ENCODE results near the gene ARL6IP1. TPM values are rescaled to one million over a fixed set of nuclear protein-coding genes. Genes with fewer than 3 reads are reported as not detected.
"Not testable (repeated sequence)": the region's sequence is repeated elsewhere in the genome, so short reads cannot be mapped to it uniquely, and the experiment has no call there.

Gene ARL6IP1
- total RNA-seq, 1 experiment from 2014 or later: 353 TPM

- not testable (repeated sequence) for DNase-seq (ENCODE audit: low spot score)
Observed at GRCh38 chr16:18759598-18760520, 41.5 kb downstream of the ARL6IP1 start.

GRCh38 chr16:18757960-18758660, 43.2 kb downstream of the ARL6IP1 start:
- not testable (repeated sequence) for DNase-seq (ENCODE audit: low spot score)

GRCh38 chr16:18756639-18757038, 44.7 kb downstream of the ARL6IP1 start:
- not testable (repeated sequence) for DNase-seq (ENCODE audit: low spot score)

GRCh38 chr16:18742870-18743269, 58.5 kb downstream of the ARL6IP1 start:
- not testable (repeated sequence) for DNase-seq (ENCODE audit: low spot score)

Other genes with a start within 250 kb of the ARL6IP1 start
- 101 and 105 TPM in 2 replicates for gene NOMO2, start 239.5 kb downstream of the ARL6IP1 start, total RNA-seq (2014; rRNA removed; shearing (Covaris generic))
- 2,270 and 2,380 TPM in 2 replicates for gene RPS15A, start 11.2 kb downstream of the ARL6IP1 start, total RNA-seq (2014; rRNA removed; shearing (Covaris generic))
- 14.5 and 16.9 TPM in 2 replicates for gene SMG1, start 124.9 kb upstream of the ARL6IP1 start, total RNA-seq (2014; rRNA removed; shearing (Covaris generic))
- gene TMC7, start 182.4 kb upstream of the ARL6IP1 start, total RNA-seq (2014; rRNA removed; shearing (Covaris generic)): 0.77 and 1.5 TPM in 2 replicates